SK-N-DZ (cell line): Measurements from ENCODE around the gene IQCM. TPM values are rescaled to one million over a fixed set of nuclear protein-coding genes. Genes with fewer than 3 reads are reported as not detected.

Experiments used
- DNase-seq: peaks from one replicate; pipeline ENCODE4 v3.0.0-alpha.2; 2015; ENCODE audit warnings: low spot score
- polyA plus RNA-seq, 2 experiments: library from polyadenylated mRNA; depleted of rRNA; stranded (reverse); fragments of >200 nt; gene quantifications; 2 replicates each; pipeline ENCODE4 v1.2.3, GENCODE V29; 2014

IQCM gene
- polyA plus RNA-seq (2014; cell fraction: cytosol; rRNA removed) = not detected in 2 replicates
- polyA plus RNA-seq (2014; cell fraction: nucleus; rRNA removed) = not detected in 2 replicates

GRCh38 chr4:149815743-149816142, at the start of gene IQCM:
IQCM (minus strand) TSS chr4:149815843; CDS start chr4:149742691, 73,152 bp downstream.
- DNase-seq = no peak

- no peak for DNase-seq
Observed at GRCh38 chr4:149857446-149857845, 41.8 kb upstream of the IQCM start.

- DNase-seq = no peak
Observed at GRCh38 chr4:149845743-149846142, 30.1 kb upstream of the IQCM start.

- no peak for DNase-seq
Observed at GRCh38 chr4:149841686-149842085, 26.0 kb upstream of the IQCM start.

GRCh38 chr4:149838036-149838435, 22.4 kb upstream of the IQCM start:
- DNase-seq = no peak

GRCh38 chr4:149836546-149836945, 20.9 kb upstream of the IQCM start:
- DNase-seq = no peak

GRCh38 chr4:149835280-149835679, 19.6 kb upstream of the IQCM start:
- DNase-seq = no peak

- no peak for DNase-seq
Observed at GRCh38 chr4:149831656-149832208, 16.1 kb upstream of the IQCM start.

GRCh38 chr4:149830823-149831222, 15.2 kb upstream of the IQCM start:
- DNase-seq = no peak

GRCh38 chr4:149825336-149825735, 9.7 kb upstream of the IQCM start:
- DNase-seq = no peak

- DNase-seq = no peak
Observed at GRCh38 chr4:149823769-149824221, 8.2 kb upstream of the IQCM start.

GRCh38 chr4:149801416-149801815, 14.2 kb downstream of the IQCM start:
- DNase-seq = no peak

GRCh38 chr4:149799546-149799945, 16.1 kb downstream of the IQCM start:
- no peak for DNase-seq

- no peak for DNase-seq
Observed at GRCh38 chr4:149796381-149796780, 19.3 kb downstream of the IQCM start.

GRCh38 chr4:149795256-149795655, 20.4 kb downstream of the IQCM start:
- no peak for DNase-seq

- DNase-seq = no peak
Observed at GRCh38 chr4:149794352-149794751, 21.3 kb downstream of the IQCM start.

GRCh38 chr4:149793459-149793858, 22.2 kb downstream of the IQCM start:
- no peak for DNase-seq

GRCh38 chr4:149791851-149792250, 23.8 kb downstream of the IQCM start:
- DNase-seq = no peak

- no peak for DNase-seq
Observed at GRCh38 chr4:149790172-149790907, 25.3 kb downstream of the IQCM start.

GRCh38 chr4:149788300-149788699, 27.3 kb downstream of the IQCM start:
- DNase-seq = no peak

- no peak for DNase-seq
Observed at GRCh38 chr4:149785696-149786431, 29.8 kb downstream of the IQCM start.

- DNase-seq = no peak
Observed at GRCh38 chr4:149784018-149784417, 31.6 kb downstream of the IQCM start.

GRCh38 chr4:149781150-149781549, 34.5 kb downstream of the IQCM start:
- DNase-seq = no peak
